CD4-positive, alpha-beta memory T cell (primary cell): ENCODE measurements around the gene CAMK1. TPM values are rescaled to one million over a fixed set of nuclear protein-coding genes. Genes with fewer than 3 reads are reported as not detected.

Experiments
- CTCF ChIA-PET: fragments of 350-600 bp; sonication (Branson Sonifier 250); formaldehyde crosslinking; loops from one replicate; lab custom pipeline; 2021; ENCODE audit warnings: inconsistent platforms; ENCODE audit not compliant: partially characterized antibody; lab: Charles Lee
- POLR2A ChIA-PET: fragments of 350-600 bp; sonication (Branson Sonifier 250); formaldehyde crosslinking; loops from one replicate; lab custom pipeline; 2021; ENCODE audit not compliant: partially characterized antibody; lab: Charles Lee
- DNase-seq, 5 donors: peaks; one replicate each; pipeline versions ENCODE4 v3.0.0 to v3.0.0-alpha.2; 2020 to 2022; ENCODE audit warnings: mixed read lengths in 1 of 5
- H3K27ac ChIP-seq: one replicate; pipeline ENCODE4 v1.7.0; 2013; ENCODE audit warnings: low read depth, low read length
- H3K27me3 ChIP-seq: 2 replicates; pipeline ENCODE4 v1.7.0; 2013; ENCODE audit warnings: mild to moderate bottlenecking, low read length, moderate library complexity; ENCODE audit not compliant: insufficient read depth
- H3K36me3 ChIP-seq: 2 replicates; pipeline ENCODE4 v1.7.0; 2013; ENCODE audit warnings: mild to moderate bottlenecking, low read length, moderate library complexity; ENCODE audit not compliant: insufficient read depth
- H3K4me1 ChIP-seq: 2 replicates; pipeline ENCODE4 v1.7.0; 2013; ENCODE audit warnings: mild to moderate bottlenecking, low read length, moderate library complexity; ENCODE audit not compliant: insufficient read depth
- H3K4me3 ChIP-seq, 2 donors: one replicate each; pipeline ENCODE4 v1.7.0; 2013; ENCODE audit warnings: low read length in 2 of 2, mild to moderate bottlenecking in 1 of 2
- H3K9me3 ChIP-seq, 2 donors: one replicate each; pipeline ENCODE4 v1.7.0; 2013; ENCODE audit warnings: low read length in 2 of 2, control low read depth in 1 of 2; ENCODE audit not compliant: control insufficient read depth in 1 of 2
- H3K27ac Mint-ChIP-seq, 7 donors: one replicate each; pipeline ENCODE4 v1.8.0; 2020 to 2021; ENCODE audit warnings: mixed read lengths in 7 of 7, mild to moderate bottlenecking in 6 of 7, inconsistent platforms in 3 of 7, moderate library complexity in 3 of 7
- H3K27me3 Mint-ChIP-seq, 2 donors: one replicate each; pipeline ENCODE4 v1.8.0; 2020 to 2021; ENCODE audit warnings: mixed read lengths in 2 of 2
- H3K36me3 Mint-ChIP-seq, 2 donors: one replicate each; pipeline ENCODE4 v1.8.0; 2020 to 2021; ENCODE audit warnings: mixed read lengths in 2 of 2, inconsistent platforms in 1 of 2, mild to moderate bottlenecking in 1 of 2
- H3K4me1 Mint-ChIP-seq, 4 donors: one replicate each; pipeline ENCODE4 v1.8.0; 2020 to 2021; ENCODE audit warnings: mixed read lengths in 4 of 4, mild to moderate bottlenecking in 1 of 4
- H3K4me3 Mint-ChIP-seq, 8 donors: one replicate each; pipeline ENCODE4 v1.8.0; 2020 to 2021; ENCODE audit warnings: mixed read lengths in 8 of 8, mild to moderate bottlenecking in 7 of 8, moderate library complexity in 6 of 8, inconsistent platforms in 3 of 8
- H3K9me3 Mint-ChIP-seq, 8 donors: one replicate each; pipeline ENCODE4 v1.8.0; 2020 to 2021; ENCODE audit warnings: mixed read lengths in 8 of 8, mild to moderate bottlenecking in 5 of 8, inconsistent platforms in 3 of 8, moderate library complexity in 1 of 8
- intact Hi-C: fragments of 100-400 bp; cut with micrococcal nuclease; formaldehyde crosslinking; loops from one replicate; pipeline ENCODE4 v1.15.1; 2023
- polyA plus RNA-seq, 2 donors: library from polyadenylated mRNA; unstranded; fragments of 300-500 nt; fragmentation: Illumina TruSeq; gene quantifications; one replicate each; pipeline ENCODE4 v1.2.3, GENCODE V29; 2021
- total RNA-seq, 2 experiments: library from RNA; stranded (reverse); gene quantifications; one replicate each; pipeline ENCODE4 v1.2.3, GENCODE V29; 2021

Gene CAMK1
- total and polyA plus RNA-seq, 4 experiments from 2014 or later, result 2.1 to 5.8 (median 3.1) TPM

- Histone ChIP-seq H3K36me3 (peaks cover 60% of the 10 kb centered on the region), H3K27ac (no peak overlapping the region), H3K4me3 (no peak overlapping the region), H3K4me1 (peaks cover 29% of the 10 kb centered on the region), H3K27me3 (no peaks in the 10 kb centered on the region), H3K9me3 (no peaks in the 10 kb centered on the region)
- intact Hi-C loops, result no loop called here
- POLR2A ChIA-PET, result interaction anchor here (4.1 kb wide), 1 partner anchor 46 kb away, joined by 52 read pairs; the partner anchor contains the start of genes ARPC4 and TADA3
- H3K27me3 Mint-ChIP-seq, result no peaks in the 10 kb centered on the region
- CTCF ChIA-PET, result interaction anchor here (1.2 to 3.2 kb wide), 3 partner anchors 12 to 46 kb away, joined by 3 to 17 read pairs (median 5); partner anchors contain the start of genes ARPC4 and BRPF1
- no peak for DNase-seq
- H3K4me3 Mint-ChIP-seq, result peak overlapping the region in 2 of 8 donors; percentile 30 to 41
- peaks cover 38 to 82% of the 10 kb centered on the region in 2 donors for H3K36me3 Mint-ChIP-seq
- H3K9me3 Mint-ChIP-seq, result no peaks in the 10 kb centered on the region
- H3K4me1 Mint-ChIP-seq, result peaks cover 17 to 38% (median 29%) of the 10 kb centered on the region in 4 donors
- peak overlapping the region in 1 of 7 donors; percentile 96 for H3K27ac Mint-ChIP-seq
Measured at GRCh38 chr3:9747267-9747666, 22.5 kb downstream of the CAMK1 start.

DNA sequence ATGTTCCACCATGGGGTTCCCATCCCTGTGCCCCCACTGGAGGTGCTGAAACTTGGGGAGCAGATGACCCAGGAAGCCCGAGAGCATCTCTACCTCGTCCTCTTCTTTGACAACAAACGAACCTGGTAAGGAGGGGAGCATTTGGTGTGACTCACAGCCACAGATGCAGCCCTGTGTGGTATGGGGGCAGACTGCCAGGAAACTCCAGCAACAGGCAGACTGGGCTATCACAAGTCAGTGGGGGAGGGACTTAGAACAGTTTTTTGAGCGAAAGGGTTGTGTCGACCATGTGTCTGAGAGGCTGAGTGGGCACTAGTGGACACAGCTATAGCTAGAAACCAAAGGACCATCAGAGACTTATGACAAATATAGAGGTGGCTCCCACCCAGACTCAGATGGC lies 23.4 kb downstream of the CAMK1 start:
- Histone ChIP-seq H3K27ac (no peak overlapping the region), H3K4me1 (peaks cover 19% of the 10 kb centered on the region), H3K27me3 (no peaks in the 10 kb centered on the region), H3K9me3 (no peaks in the 10 kb centered on the region), H3K4me3 (no peak overlapping the region), H3K36me3 (peaks cover 61% of the 10 kb centered on the region)
- H3K27ac Mint-ChIP-seq, result peak overlapping the region in 3 of 7 donors; percentile 4 to 96 (median 7)
- no peaks in the 10 kb centered on the region for H3K9me3 Mint-ChIP-seq
- no peak overlapping the region for H3K4me3 Mint-ChIP-seq
- ChIA-PET CTCF (interaction anchor here (1.8 kb wide), 1 partner anchor 11 kb away, joined by 5 read pairs; no protein-coding TSS in a partner anchor), POLR2A (interaction anchor here (6.0 kb wide), 1 partner anchor 14 kb away, joined by 34 read pairs; the partner anchor contains the start of gene BRPF1)
- intact Hi-C loops, result no loop called here
- H3K36me3 Mint-ChIP-seq, result peaks cover 37 to 81% of the 10 kb centered on the region in 2 donors
- peaks cover 8 to 29% (median 20%) of the 10 kb centered on the region in 4 donors for H3K4me1 Mint-ChIP-seq
- no peaks in the 10 kb centered on the region for H3K27me3 Mint-ChIP-seq
- no peak for DNase-seq

DNA sequence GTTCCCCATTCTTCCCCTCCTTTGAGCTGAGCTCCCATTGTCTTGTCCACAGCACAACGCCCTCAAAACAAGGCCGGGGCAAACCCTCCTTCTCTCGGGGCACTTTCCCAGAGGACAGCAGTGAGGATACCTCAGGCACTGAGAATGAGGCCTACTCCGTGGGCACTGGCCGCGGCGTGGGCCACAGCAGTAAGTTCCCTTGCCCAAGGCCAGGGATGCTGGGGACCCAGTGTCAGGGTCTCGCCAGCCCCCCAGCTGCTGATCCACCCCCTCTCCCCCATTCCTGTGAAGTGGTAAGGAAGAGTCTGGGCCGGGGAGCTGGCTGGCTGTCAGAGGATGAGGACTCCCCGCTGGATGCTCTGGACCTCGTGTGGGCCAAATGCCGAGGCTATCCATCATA lies 24.2 kb downstream of the CAMK1 start:
- CTCF ChIA-PET, result interaction anchor here (2.4 kb wide), 1 partner anchor 18 kb away, joined by 11 read pairs; no protein-coding TSS in a partner anchor

DNA sequence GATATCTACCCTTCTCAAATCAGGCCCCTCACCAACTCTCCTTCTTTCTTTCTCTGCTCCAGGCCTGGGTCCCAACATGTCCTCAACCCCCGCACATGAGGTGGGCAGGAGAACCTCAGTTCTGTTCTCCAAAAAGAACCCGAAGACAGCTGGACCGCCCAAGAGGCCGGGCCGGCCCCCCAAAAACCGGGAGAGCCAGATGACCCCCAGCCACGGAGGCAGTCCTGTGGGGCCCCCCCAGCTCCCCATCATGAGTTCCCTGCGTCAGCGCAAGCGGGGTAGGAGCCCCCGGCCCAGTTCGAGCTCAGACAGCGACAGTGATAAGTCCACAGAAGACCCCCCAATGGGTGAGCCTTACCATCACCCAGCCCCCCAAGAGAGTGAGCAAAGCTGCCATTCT lies 25.6 kb downstream of the CAMK1 start:
- Histone ChIP-seq H3K27me3 (no peaks in the 10 kb centered on the region), H3K9me3 (no peaks in the 10 kb centered on the region), H3K4me1 (peaks cover 2% of the 10 kb centered on the region), H3K36me3 (peaks cover 82% of the 10 kb centered on the region), H3K4me3 (no peak overlapping the region), H3K27ac (no peak overlapping the region)
- no peak for DNase-seq
- H3K27ac Mint-ChIP-seq, result peak overlapping the region in 2 of 7 donors; percentile 53 to 60
- H3K27me3 Mint-ChIP-seq, result no peaks in the 10 kb centered on the region
- POLR2A ChIA-PET, result interaction anchor here (1.0 to 6.0 kb wide), 3 partner anchors 12 to 95 kb away, joined by 3 to 34 read pairs (median 6); partner anchors contain the start of genes ARPC4, BRPF1, MTMR14 and TADA3
- intact Hi-C loops, result no loop called here
- no peak overlapping the region for H3K4me3 Mint-ChIP-seq
- H3K36me3 Mint-ChIP-seq, result peaks cover 45 to 87% of the 10 kb centered on the region in 2 donors
- CTCF ChIA-PET, result interaction anchor here (2.4 kb wide), 1 partner anchor 17 kb away, joined by 11 read pairs; no protein-coding TSS in a partner anchor
- H3K9me3 Mint-ChIP-seq, result no peaks in the 10 kb centered on the region
- H3K4me1 Mint-ChIP-seq, result peaks cover under 1 to 7% (median 2%) of the 10 kb centered on the region in 4 donors

More for the DNA sequence above, 24.2 kb downstream of the CAMK1 start:
- H3K4me1 ChIP-seq, result peaks cover 11% of the 10 kb centered on the region
- no peaks in the 10 kb centered on the region for H3K9me3 ChIP-seq
- POLR2A ChIA-PET, result interaction anchor here (1.6 to 6.0 kb wide), 2 partner anchors 13 to 47 kb away, joined by 6 to 34 read pairs; partner anchors contain the start of genes ARPC4, BRPF1 and TADA3
- Mint-ChIP-seq H3K27me3 (no peaks in the 10 kb centered on the region), H3K36me3 (peaks cover 37 to 86% of the 10 kb centered on the region in 2 donors), H3K4me1 (peaks cover 5 to 21% (median 12%) of the 10 kb centered on the region in 4 donors), H3K9me3 (no peaks in the 10 kb centered on the region), H3K27ac (peak overlapping the region in 1 of 7 donors; percentile 4), H3K4me3 (no peak overlapping the region)
- no peak overlapping the region for H3K27ac ChIP-seq
- H3K27me3 ChIP-seq, result no peaks in the 10 kb centered on the region
- no peak overlapping the region for H3K4me3 ChIP-seq
- DNase-seq, result no peak
- intact Hi-C loops, result no loop called here
- H3K36me3 ChIP-seq, result peaks cover 69% of the 10 kb centered on the region

DNA sequence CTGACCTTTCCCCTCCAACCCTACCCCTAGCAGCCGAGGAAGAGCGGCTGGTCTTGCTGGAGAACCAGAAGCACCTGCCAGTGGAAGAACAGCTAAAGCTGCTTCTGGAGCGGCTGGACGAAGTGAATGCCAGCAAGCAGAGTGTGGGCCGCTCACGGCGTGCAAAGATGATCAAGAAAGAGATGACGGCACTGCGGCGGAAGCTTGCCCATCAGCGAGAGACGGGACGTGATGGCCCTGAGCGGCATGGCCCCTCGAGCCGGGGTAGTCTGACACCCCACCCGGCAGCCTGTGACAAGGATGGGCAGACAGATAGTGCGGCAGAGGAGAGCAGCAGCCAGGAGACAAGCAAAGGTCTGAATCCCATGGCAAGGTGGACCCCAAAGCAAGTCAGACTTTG lies 26.2 kb downstream of the CAMK1 start:
- intact Hi-C loops, result no loop called here
- CTCF ChIA-PET, result interaction anchor here (1.3 to 2.4 kb wide), 2 partner anchors 10 to 16 kb away, joined by 3 to 11 read pairs; no protein-coding TSS in a partner anchor

GRCh38 chr3:9742560-9742959 lies 27.2 kb downstream of the CAMK1 start:
- peaks cover 0 to 6% (median 2%) of the 10 kb centered on the region in 4 donors for H3K4me1 Mint-ChIP-seq
- H3K9me3 ChIP-seq, result no peaks in the 10 kb centered on the region
- intact Hi-C loops, result no loop called here
- no peak overlapping the region for H3K4me3 ChIP-seq
- H3K4me3 Mint-ChIP-seq, result no peak overlapping the region
- no peaks in the 10 kb centered on the region for H3K9me3 Mint-ChIP-seq
- no peaks in the 10 kb centered on the region for H3K4me1 ChIP-seq
- H3K27me3 Mint-ChIP-seq, result no peaks in the 10 kb centered on the region
- no peak overlapping the region for H3K27ac ChIP-seq
- ChIA-PET CTCF (interaction anchor here (1.3 kb wide), 1 partner anchor 9 kb away, joined by 3 read pairs; no protein-coding TSS in a partner anchor), POLR2A (interaction anchor here (6.0 kb wide), 1 partner anchor 10 kb away, joined by 34 read pairs; the partner anchor contains the start of gene BRPF1)
- H3K27ac Mint-ChIP-seq, result no peak overlapping the region
- no peaks in the 10 kb centered on the region for H3K27me3 ChIP-seq
- DNase-seq, result no peak
- H3K36me3 ChIP-seq, result peaks cover 98% of the 10 kb centered on the region
- peaks cover 52 to 95% of the 10 kb centered on the region in 2 donors for H3K36me3 Mint-ChIP-seq

More for the DNA sequence above, 26.2 kb downstream of the CAMK1 start:
- no peak overlapping the region for H3K4me3 ChIP-seq
- peaks cover 51 to 90% of the 10 kb centered on the region in 2 donors for H3K36me3 Mint-ChIP-seq
- DNase-seq, result no peak
- peaks cover 88% of the 10 kb centered on the region for H3K36me3 ChIP-seq
- H3K4me1 ChIP-seq, result no peaks in the 10 kb centered on the region
- H3K9me3 Mint-ChIP-seq, result no peaks in the 10 kb centered on the region
- H3K9me3 ChIP-seq, result no peaks in the 10 kb centered on the region
- no peaks in the 10 kb centered on the region for H3K27me3 Mint-ChIP-seq
- H3K27ac ChIP-seq, result no peak overlapping the region
- no peak overlapping the region for H3K4me3 Mint-ChIP-seq
- POLR2A ChIA-PET, result interaction anchor here (6.0 kb wide), 1 partner anchor 11 kb away, joined by 34 read pairs; the partner anchor contains the start of gene BRPF1
- peak overlapping the region in 2 of 7 donors; percentile 7 to 40 for H3K27ac Mint-ChIP-seq
- peaks cover 0 to 1% (median 0%) of the 10 kb centered on the region in 4 donors for H3K4me1 Mint-ChIP-seq
- H3K27me3 ChIP-seq, result no peaks in the 10 kb centered on the region

GRCh38 chr3:9739181-9739580 lies 30.6 kb downstream of the CAMK1 start:
- Mint-ChIP-seq H3K27ac (no peak overlapping the region), H3K4me1 (peaks cover 14 to 27% (median 20%) of the 10 kb centered on the region in 4 donors), H3K36me3 (peaks cover 46 to 91% of the 10 kb centered on the region in 2 donors), H3K27me3 (no peaks in the 10 kb centered on the region), H3K9me3 (no peaks in the 10 kb centered on the region), H3K4me3 (no peak overlapping the region)
- Histone ChIP-seq H3K4me3 (no peak overlapping the region), H3K4me1 (peaks cover 23% of the 10 kb centered on the region), H3K27me3 (no peaks in the 10 kb centered on the region), H3K9me3 (no peaks in the 10 kb centered on the region), H3K27ac (no peak overlapping the region), H3K36me3 (peaks cover 85% of the 10 kb centered on the region)
- ChIA-PET POLR2A (interaction anchor here (1.0 to 2.0 kb wide), 2 partner anchors 8 to 11 kb away, joined by 3 to 7 read pairs; partner anchors contain the start of genes BRPF1 and OGG1), CTCF (interaction anchor here (1.2 to 4.8 kb wide), 2 partner anchors 10 to 12 kb away, joined by 5 to 28 read pairs; partner anchors contain the start of gene OGG1)
- intact Hi-C loops, result no loop called here
- no peak for DNase-seq
